Panc1 (cell line): ENCODE results near the gene ARL1.

Source experiments
- CTCF ChIP-seq: fragments of 450-650 bp; IDR thresholded peaks from 2 replicates; pipeline ENCODE4 v1.5.1; 2017; ENCODE audit warnings: mild to moderate bottlenecking
- POLR2AphosphoS5 ChIP-seq: IDR thresholded peaks from 2 replicates; pipeline ENCODE4 v1.6.1; 2012; ENCODE audit warnings: mild to moderate bottlenecking, low read depth, low read length, moderate library complexity
- REST ChIP-seq, 2 experiments: IDR thresholded peaks; 2 replicates each; pipeline ENCODE4 v1.6.1; 2011 to 2012; ENCODE audit warnings: low read depth in 2 of 2, control low read depth in 1 of 2, low read length in 1 of 2, mild to moderate bottlenecking in 1 of 2, moderate library complexity in 1 of 2; ENCODE audit not compliant: insufficient read depth in 1 of 2

- no peak for TF ChIP-seq CTCF
- no peak for TF ChIP-seq REST (IDR thresholded peaks at IDR 0.05; ENCODE audit: insufficient read depth in 1 of 2, low read depth in 2 of 2, low read length in 1 of 2)
- no peak for TF ChIP-seq POLR2AphosphoS5
Measured at GRCh38 chr12:101343893-101344292, 63.7 kb downstream of the ARL1 start.
